ENCODE results near the gene SPATA13.

SPATA13 gene

GRCh38 chr13:24257497-24257896 lies 97.0 kb downstream of the SPATA13 start:
- H3K4me1 ChIP-seq (ENCODE audit: control insufficient read depth, insufficient read depth, low read length, poor library complexity, severe bottlenecking): peaks cover 69% of the 10 kb centered on the region
- no peak for DNase-seq
- no peaks in the 10 kb centered on the region for H3K27me3 ChIP-seq (replicated peaks; ENCODE audit: control insufficient read depth, insufficient read depth, low read length, poor library complexity, severe bottlenecking)
- H3K4me3 ChIP-seq (ENCODE audit: insufficient read depth, low read depth, low read length, poor library complexity, severe bottlenecking): no peak overlapping the region
- H3K27ac ChIP-seq (ENCODE audit: insufficient read depth, low read length, poor library complexity, severe bottlenecking): peak overlapping the region; percentile 36
- H3K36me3 ChIP-seq (ENCODE audit: control insufficient read depth, insufficient read depth, low read length): peaks cover 4% of the 10 kb centered on the region
- no peaks in the 10 kb centered on the region for H3K9me3 ChIP-seq (ENCODE audit: control insufficient read depth, low read length)

- peak overlapping the region; percentile 19 for H3K4me3 ChIP-seq (ENCODE audit: insufficient read depth, low read depth, low read length, poor library complexity, severe bottlenecking)
- H3K27me3 ChIP-seq (replicated peaks; ENCODE audit: control insufficient read depth, insufficient read depth, low read length, poor library complexity, severe bottlenecking): no peaks in the 10 kb centered on the region
- no peaks in the 10 kb centered on the region for H3K9me3 ChIP-seq (ENCODE audit: control insufficient read depth, low read length)
- peaks cover 73% of the 10 kb centered on the region for H3K4me1 ChIP-seq (ENCODE audit: control insufficient read depth, insufficient read depth, low read length, poor library complexity, severe bottlenecking)
- DNase-seq: peak in 2 of 3 donors; percentile 25 to 26
- peak overlapping the region; percentile 59 for H3K27ac ChIP-seq (ENCODE audit: insufficient read depth, low read length, poor library complexity, severe bottlenecking)
- H3K36me3 ChIP-seq (ENCODE audit: control insufficient read depth, insufficient read depth, low read length): no peaks in the 10 kb centered on the region
Measured at GRCh38 chr13:24261566-24261965, 101.0 kb downstream of the SPATA13 start.

- peak overlapping the region; percentile 80 for H3K27ac ChIP-seq (ENCODE audit: insufficient read depth, low read length, poor library complexity, severe bottlenecking)
- peak overlapping the region; percentile 9 for H3K4me3 ChIP-seq (ENCODE audit: insufficient read depth, low read depth, low read length, poor library complexity, severe bottlenecking)
- H3K4me1 ChIP-seq (ENCODE audit: control insufficient read depth, insufficient read depth, low read length, poor library complexity, severe bottlenecking): peaks cover 78% of the 10 kb centered on the region
- H3K27me3 ChIP-seq (replicated peaks; ENCODE audit: control insufficient read depth, insufficient read depth, low read length, poor library complexity, severe bottlenecking): no peaks in the 10 kb centered on the region
- no peaks in the 10 kb centered on the region for H3K9me3 ChIP-seq (ENCODE audit: control insufficient read depth, low read length)
- no peak for DNase-seq
- H3K36me3 ChIP-seq (ENCODE audit: control insufficient read depth, insufficient read depth, low read length): no peaks in the 10 kb centered on the region
Measured at GRCh38 chr13:24263632-24264031, 103.1 kb downstream of the SPATA13 start.

GRCh38 chr13:24264976-24265375 lies 104.5 kb downstream of the SPATA13 start:
- peak overlapping the region; percentile 26 for H3K4me3 ChIP-seq (ENCODE audit: insufficient read depth, low read depth, low read length, poor library complexity, severe bottlenecking)
- peak overlapping the region; percentile 80 for H3K27ac ChIP-seq (ENCODE audit: insufficient read depth, low read length, poor library complexity, severe bottlenecking)
- H3K9me3 ChIP-seq (ENCODE audit: control insufficient read depth, low read length): no peaks in the 10 kb centered on the region
- H3K36me3 ChIP-seq (ENCODE audit: control insufficient read depth, insufficient read depth, low read length): no peaks in the 10 kb centered on the region
- DNase-seq: peak; percentile 72 to 79 (median 74)
- peaks cover 78% of the 10 kb centered on the region for H3K4me1 ChIP-seq (ENCODE audit: control insufficient read depth, insufficient read depth, low read length, poor library complexity, severe bottlenecking)
- H3K27me3 ChIP-seq (replicated peaks; ENCODE audit: control insufficient read depth, insufficient read depth, low read length, poor library complexity, severe bottlenecking): no peaks in the 10 kb centered on the region

GRCh38 chr13:24265453-24265852 lies 104.9 kb downstream of the SPATA13 start:
- no peak for DNase-seq
- no peaks in the 10 kb centered on the region for H3K36me3 ChIP-seq (ENCODE audit: control insufficient read depth, insufficient read depth, low read length)
- H3K27me3 ChIP-seq (replicated peaks; ENCODE audit: control insufficient read depth, insufficient read depth, low read length, poor library complexity, severe bottlenecking): no peaks in the 10 kb centered on the region
- H3K4me1 ChIP-seq (ENCODE audit: control insufficient read depth, insufficient read depth, low read length, poor library complexity, severe bottlenecking): peaks cover 78% of the 10 kb centered on the region
- peak overlapping the region; percentile 26 for H3K4me3 ChIP-seq (ENCODE audit: insufficient read depth, low read depth, low read length, poor library complexity, severe bottlenecking)
- no peaks in the 10 kb centered on the region for H3K9me3 ChIP-seq (ENCODE audit: control insufficient read depth, low read length)
- H3K27ac ChIP-seq (ENCODE audit: insufficient read depth, low read length, poor library complexity, severe bottlenecking): peak overlapping the region; percentile 80

GRCh38 chr13:24267274-24267673 lies 106.8 kb downstream of the SPATA13 start:
- peak in 1 of 3 donors; percentile 31 for DNase-seq
- H3K27ac ChIP-seq (ENCODE audit: insufficient read depth, low read length, poor library complexity, severe bottlenecking): peak overlapping the region; percentile 80
- peak overlapping the region; percentile 31 for H3K4me3 ChIP-seq (ENCODE audit: insufficient read depth, low read depth, low read length, poor library complexity, severe bottlenecking)
- H3K4me1 ChIP-seq (ENCODE audit: control insufficient read depth, insufficient read depth, low read length, poor library complexity, severe bottlenecking): peaks cover 66% of the 10 kb centered on the region
- H3K36me3 ChIP-seq (ENCODE audit: control insufficient read depth, insufficient read depth, low read length): no peaks in the 10 kb centered on the region
- no peaks in the 10 kb centered on the region for H3K27me3 ChIP-seq (replicated peaks; ENCODE audit: control insufficient read depth, insufficient read depth, low read length, poor library complexity, severe bottlenecking)
- H3K9me3 ChIP-seq (ENCODE audit: control insufficient read depth, low read length): no peaks in the 10 kb centered on the region

GRCh38 chr13:24267801-24268200 lies 107.3 kb downstream of the SPATA13 start:
- no peak for DNase-seq
- Histone ChIP-seq H3K27ac (ENCODE audit: insufficient read depth, low read length, poor library complexity, severe bottlenecking) (peak overlapping the region; percentile 80), H3K4me1 (ENCODE audit: control insufficient read depth, insufficient read depth, low read length, poor library complexity, severe bottlenecking) (peaks cover 66% of the 10 kb centered on the region), H3K36me3 (ENCODE audit: control insufficient read depth, insufficient read depth, low read length) (no peaks in the 10 kb centered on the region), H3K4me3 (ENCODE audit: insufficient read depth, low read depth, low read length, poor library complexity, severe bottlenecking) (peak overlapping the region; percentile 31), H3K9me3 (ENCODE audit: control insufficient read depth, low read length) (no peaks in the 10 kb centered on the region), H3K27me3 (replicated peaks; ENCODE audit: control insufficient read depth, insufficient read depth, low read length, poor library complexity, severe bottlenecking) (no peaks in the 10 kb centered on the region)

- no peak for DNase-seq
- Histone ChIP-seq H3K9me3 (ENCODE audit: control insufficient read depth, low read length) (no peaks in the 10 kb centered on the region), H3K4me1 (ENCODE audit: control insufficient read depth, insufficient read depth, low read length, poor library complexity, severe bottlenecking) (peaks cover 67% of the 10 kb centered on the region), H3K4me3 (ENCODE audit: insufficient read depth, low read depth, low read length, poor library complexity, severe bottlenecking) (peak overlapping the region; percentile 52), H3K36me3 (ENCODE audit: control insufficient read depth, insufficient read depth, low read length) (no peaks in the 10 kb centered on the region), H3K27ac (ENCODE audit: insufficient read depth, low read length, poor library complexity, severe bottlenecking) (peak overlapping the region; percentile 96), H3K27me3 (replicated peaks; ENCODE audit: control insufficient read depth, insufficient read depth, low read length, poor library complexity, severe bottlenecking) (no peaks in the 10 kb centered on the region)
Measured at GRCh38 chr13:24269821-24270220, 109.3 kb downstream of the SPATA13 start.

- Histone ChIP-seq H3K4me3 (ENCODE audit: insufficient read depth, low read depth, low read length, poor library complexity, severe bottlenecking) (peak overlapping the region; percentile 52), H3K4me1 (ENCODE audit: control insufficient read depth, insufficient read depth, low read length, poor library complexity, severe bottlenecking) (peaks cover 68% of the 10 kb centered on the region), H3K9me3 (ENCODE audit: control insufficient read depth, low read length) (no peaks in the 10 kb centered on the region), H3K36me3 (ENCODE audit: control insufficient read depth, insufficient read depth, low read length) (no peaks in the 10 kb centered on the region), H3K27ac (ENCODE audit: insufficient read depth, low read length, poor library complexity, severe bottlenecking) (peak overlapping the region; percentile 96), H3K27me3 (replicated peaks; ENCODE audit: control insufficient read depth, insufficient read depth, low read length, poor library complexity, severe bottlenecking) (no peaks in the 10 kb centered on the region)
- peak; percentile 42 to 57 (median 48) for DNase-seq
Measured at GRCh38 chr13:24270639-24271141, 110.2 kb downstream of the SPATA13 start.

GRCh38 chr13:24271231-24271600 lies 110.7 kb downstream of the SPATA13 start:
- peaks cover 70% of the 10 kb centered on the region for H3K4me1 ChIP-seq (ENCODE audit: control insufficient read depth, insufficient read depth, low read length, poor library complexity, severe bottlenecking)
- no peak for DNase-seq
- H3K27ac ChIP-seq (ENCODE audit: insufficient read depth, low read length, poor library complexity, severe bottlenecking): peak overlapping the region; percentile 96
- H3K4me3 ChIP-seq (ENCODE audit: insufficient read depth, low read depth, low read length, poor library complexity, severe bottlenecking): peak overlapping the region; percentile 52
- no peaks in the 10 kb centered on the region for H3K27me3 ChIP-seq (replicated peaks; ENCODE audit: control insufficient read depth, insufficient read depth, low read length, poor library complexity, severe bottlenecking)
- no peaks in the 10 kb centered on the region for H3K9me3 ChIP-seq (ENCODE audit: control insufficient read depth, low read length)
- no peaks in the 10 kb centered on the region for H3K36me3 ChIP-seq (ENCODE audit: control insufficient read depth, insufficient read depth, low read length)
